ENCODE measurements around the gene RPA3.

The RPA3 gene

DNA sequence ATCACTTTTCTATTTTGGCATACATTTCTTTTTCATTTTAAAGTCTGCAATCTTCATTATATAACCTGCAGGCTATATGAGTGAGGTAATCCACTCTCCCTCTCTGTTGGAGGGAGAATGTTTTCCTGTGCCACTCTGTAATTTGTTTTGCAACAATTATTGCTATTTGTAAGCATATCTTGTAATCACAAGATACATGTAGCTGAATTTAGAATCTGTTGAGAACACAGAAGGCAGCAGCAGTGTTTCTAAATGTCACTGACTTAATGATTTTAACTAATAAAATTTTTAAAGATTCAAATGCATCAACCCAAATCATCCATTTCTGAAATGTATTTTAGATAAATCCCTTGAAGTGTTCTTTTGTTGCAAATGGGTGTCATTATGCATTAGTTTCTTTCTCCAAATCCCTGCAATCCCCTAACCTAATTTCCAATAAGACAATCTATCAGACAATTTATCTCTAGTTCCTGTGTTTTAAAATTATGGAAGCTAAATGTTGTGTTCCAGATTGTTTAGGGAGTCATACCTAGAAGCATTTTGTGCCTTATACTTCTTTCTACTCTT is 97.7 kb downstream of the RPA3 start:
- no peaks in the 10 kb centered on the region for H3K9me3 ChIP-seq (ENCODE audit: insufficient read depth, low read length)
- H3K27me3 ChIP-seq (ENCODE audit: insufficient read depth, insufficient read length), result no peaks in the 10 kb centered on the region
- no peak for DNase-seq (ENCODE audit: low read depth, low spot score)
- TF ChIP-seq ZNF274 (IDR thresholded peaks at IDR 0.05; ENCODE audit: low read depth, low read length), result no peak
- no peak for TF ChIP-seq SUZ12 (IDR thresholded peaks at IDR 0.05; ENCODE audit: extremely low read depth, insufficient read depth, insufficient read length)
- no peak for TF ChIP-seq YY1 (IDR thresholded peaks at IDR 0.05; ENCODE audit: insufficient read depth, insufficient read length)
- no peak overlapping the region for H3K9ac ChIP-seq (ENCODE audit: insufficient read length, low read depth)
- H3K4me1 ChIP-seq (ENCODE audit: insufficient read depth, insufficient read length), result no peaks in the 10 kb centered on the region
- no peaks in the 10 kb centered on the region for H3K36me3 ChIP-seq (ENCODE audit: insufficient read depth, insufficient read length, low read length)
- no peak overlapping the region for H3K4me3 ChIP-seq (ENCODE audit: insufficient read length, low read depth)

DNA sequence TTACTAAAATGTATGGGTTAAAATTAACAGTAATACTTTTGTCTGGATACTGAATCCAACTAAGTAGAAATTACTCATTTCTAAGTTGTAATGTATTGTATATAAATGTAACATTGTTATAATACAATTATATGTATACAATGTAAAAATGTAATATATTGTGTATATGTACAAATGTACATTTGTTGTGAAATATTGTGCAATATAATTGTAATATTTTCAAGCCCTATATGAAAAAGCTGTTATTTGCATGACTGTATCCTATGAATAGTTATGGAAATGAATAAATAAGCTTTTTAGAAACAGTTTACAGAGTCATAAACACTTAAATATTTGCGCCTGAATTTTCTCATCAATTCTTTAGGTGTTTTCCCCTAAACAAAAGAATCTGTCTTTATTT is 98.2 kb downstream of the RPA3 start:
- TF ChIP-seq ZNF274 (IDR thresholded peaks at IDR 0.05; ENCODE audit: low read depth, low read length), result no peak
- no peak for TF ChIP-seq YY1 (IDR thresholded peaks at IDR 0.05; ENCODE audit: insufficient read depth, insufficient read length)
- no peak for TF ChIP-seq SUZ12 (IDR thresholded peaks at IDR 0.05; ENCODE audit: extremely low read depth, insufficient read depth, insufficient read length)
- Histone ChIP-seq H3K4me1 (ENCODE audit: insufficient read depth, insufficient read length) (no peaks in the 10 kb centered on the region), H3K27me3 (ENCODE audit: insufficient read depth, insufficient read length) (no peaks in the 10 kb centered on the region), H3K4me3 (ENCODE audit: insufficient read length, low read depth) (no peak overlapping the region), H3K9me3 (ENCODE audit: insufficient read depth, low read length) (no peaks in the 10 kb centered on the region), H3K9ac (ENCODE audit: insufficient read length, low read depth) (no peak overlapping the region), H3K36me3 (ENCODE audit: insufficient read depth, insufficient read length, low read length) (no peaks in the 10 kb centered on the region)
- DNase-seq (ENCODE audit: low read depth, low spot score), result no peak

DNA sequence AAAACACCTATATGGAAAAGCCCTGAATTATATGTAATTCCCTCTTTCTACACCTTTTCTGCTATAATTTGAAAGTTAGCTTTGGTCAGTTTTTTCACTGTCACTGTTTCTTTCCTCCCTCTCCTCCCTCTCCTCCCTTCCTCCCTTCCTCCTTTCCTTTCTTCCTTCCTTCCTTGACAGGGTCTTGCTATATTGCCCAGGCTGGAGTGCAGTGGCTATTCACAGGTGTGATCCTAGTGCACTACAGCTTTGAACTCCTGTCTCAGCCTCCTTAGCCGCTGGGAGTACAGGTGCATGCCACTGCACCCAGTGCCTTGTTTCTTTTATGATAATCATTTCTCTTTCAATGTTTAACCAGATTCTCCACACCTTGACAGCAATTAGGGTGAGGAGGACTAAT is 100.0 kb downstream of the RPA3 start:
- no peaks in the 10 kb centered on the region for H3K27me3 ChIP-seq (ENCODE audit: insufficient read depth, insufficient read length)
- no peaks in the 10 kb centered on the region for H3K9me3 ChIP-seq (ENCODE audit: insufficient read depth, low read length)
- TF ChIP-seq SUZ12 (IDR thresholded peaks at IDR 0.05; ENCODE audit: extremely low read depth, insufficient read depth, insufficient read length) (no peak), ZNF274 (IDR thresholded peaks at IDR 0.05; ENCODE audit: low read depth, low read length) (no peak), YY1 (IDR thresholded peaks at IDR 0.05; ENCODE audit: insufficient read depth, insufficient read length) (no peak)
- H3K4me3 ChIP-seq (ENCODE audit: insufficient read length, low read depth), result no peak overlapping the region
- no peak overlapping the region for H3K9ac ChIP-seq (ENCODE audit: insufficient read length, low read depth)
- no peaks in the 10 kb centered on the region for H3K36me3 ChIP-seq (ENCODE audit: insufficient read depth, insufficient read length, low read length)
- no peak for DNase-seq (ENCODE audit: low read depth, low spot score)
- H3K4me1 ChIP-seq (ENCODE audit: insufficient read depth, insufficient read length), result no peaks in the 10 kb centered on the region

GRCh38 chr7:7617550-7617949 is 100.9 kb downstream of the RPA3 start:
- Histone ChIP-seq H3K4me1 (ENCODE audit: insufficient read depth, insufficient read length) (no peaks in the 10 kb centered on the region), H3K9me3 (ENCODE audit: insufficient read depth, low read length) (no peaks in the 10 kb centered on the region), H3K9ac (ENCODE audit: insufficient read length, low read depth) (no peak overlapping the region), H3K27me3 (ENCODE audit: insufficient read depth, insufficient read length) (no peaks in the 10 kb centered on the region), H3K36me3 (ENCODE audit: insufficient read depth, insufficient read length, low read length) (no peaks in the 10 kb centered on the region), H3K4me3 (ENCODE audit: insufficient read length, low read depth) (no peak overlapping the region)
- TF ChIP-seq YY1 (IDR thresholded peaks at IDR 0.05; ENCODE audit: insufficient read depth, insufficient read length) (no peak), SUZ12 (IDR thresholded peaks at IDR 0.05; ENCODE audit: extremely low read depth, insufficient read depth, insufficient read length) (no peak), ZNF274 (IDR thresholded peaks at IDR 0.05; ENCODE audit: low read depth, low read length) (no peak)
- no peak for DNase-seq (ENCODE audit: low read depth, low spot score)

DNA sequence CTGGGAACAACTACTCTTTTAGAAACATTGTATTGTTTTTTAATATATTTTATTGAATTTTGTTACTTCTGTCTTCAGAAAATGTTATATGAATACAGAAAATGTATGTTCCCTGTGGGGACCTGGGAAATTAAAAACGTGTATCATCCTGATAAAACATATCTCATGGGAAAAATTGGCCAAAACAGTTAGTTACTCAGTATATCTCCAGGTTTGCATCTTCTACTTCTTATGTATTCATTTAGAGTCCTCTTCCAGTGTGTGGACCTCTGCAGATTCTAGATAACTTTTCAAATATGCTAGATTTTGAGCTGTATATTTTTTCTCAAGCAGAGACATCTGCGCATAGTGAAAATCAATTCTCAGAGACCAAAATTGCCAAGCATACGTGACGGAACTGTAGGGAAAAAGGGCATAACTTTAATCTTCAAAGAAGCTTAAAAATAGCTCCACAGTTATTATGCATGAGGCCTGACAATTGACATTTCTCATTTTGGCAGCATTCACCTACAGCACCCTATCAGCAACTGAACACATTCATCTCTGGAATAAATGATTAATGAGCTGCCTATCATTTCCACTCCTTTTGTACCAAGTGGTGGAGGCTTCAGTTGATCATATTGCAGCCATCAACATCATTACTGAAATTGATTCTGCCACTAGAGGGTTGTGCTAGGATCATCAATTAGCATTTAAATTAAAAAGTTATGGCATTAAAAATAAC is 104.2 kb downstream of the RPA3 start:
- H3K36me3 ChIP-seq (ENCODE audit: insufficient read depth, insufficient read length, low read length), result peaks cover 3% of the 10 kb centered on the region
- no peaks in the 10 kb centered on the region for H3K4me1 ChIP-seq (ENCODE audit: insufficient read depth, insufficient read length)
- DNase-seq (ENCODE audit: low read depth, low spot score), result no peak
- no peaks in the 10 kb centered on the region for H3K9me3 ChIP-seq (ENCODE audit: insufficient read depth, low read length)
- no peak overlapping the region for H3K9ac ChIP-seq (ENCODE audit: insufficient read length, low read depth)
- no peaks in the 10 kb centered on the region for H3K27me3 ChIP-seq (ENCODE audit: insufficient read depth, insufficient read length)
- TF ChIP-seq YY1 (IDR thresholded peaks at IDR 0.05; ENCODE audit: insufficient read depth, insufficient read length) (no peak), ZNF274 (IDR thresholded peaks at IDR 0.05; ENCODE audit: low read depth, low read length) (no peak), SUZ12 (IDR thresholded peaks at IDR 0.05; ENCODE audit: extremely low read depth, insufficient read depth, insufficient read length) (no peak)
- H3K4me3 ChIP-seq (ENCODE audit: insufficient read length, low read depth), result no peak overlapping the region

- Histone ChIP-seq H3K9ac (ENCODE audit: insufficient read length, low read depth) (no peak overlapping the region), H3K36me3 (ENCODE audit: insufficient read depth, insufficient read length, low read length) (peaks cover 5% of the 10 kb centered on the region), H3K27me3 (ENCODE audit: insufficient read depth, insufficient read length) (no peaks in the 10 kb centered on the region), H3K4me1 (ENCODE audit: insufficient read depth, insufficient read length) (no peaks in the 10 kb centered on the region), H3K9me3 (ENCODE audit: insufficient read depth, low read length) (no peaks in the 10 kb centered on the region), H3K4me3 (ENCODE audit: insufficient read length, low read depth) (no peak overlapping the region)
- no peak for DNase-seq (ENCODE audit: low read depth, low spot score)
- TF ChIP-seq ZNF274 (IDR thresholded peaks at IDR 0.05; ENCODE audit: low read depth, low read length) (no peak), SUZ12 (IDR thresholded peaks at IDR 0.05; ENCODE audit: extremely low read depth, insufficient read depth, insufficient read length) (no peak), YY1 (IDR thresholded peaks at IDR 0.05; ENCODE audit: insufficient read depth, insufficient read length) (no peak)
These were observed 105.2 kb downstream of the RPA3 start for GRCh38 chr7:7613210-7613609.

DNA sequence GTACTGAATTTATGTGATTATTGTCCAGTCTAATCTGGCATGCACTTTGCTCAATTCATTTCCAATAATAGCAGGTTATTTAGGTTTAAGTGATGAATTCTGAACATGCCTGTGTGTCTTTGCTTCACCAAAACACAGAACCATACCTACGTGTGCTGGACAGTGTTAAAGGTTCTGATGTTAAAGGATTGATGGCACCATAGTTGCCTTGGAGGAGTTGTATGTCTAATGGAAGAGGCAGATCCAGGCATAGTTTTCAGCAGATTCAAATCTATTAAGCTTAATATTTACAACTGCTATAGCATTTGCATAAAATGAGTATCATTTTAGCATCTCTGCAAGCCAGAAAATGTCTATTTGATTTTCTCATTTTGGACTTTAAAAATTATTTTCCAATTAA is 105.9 kb downstream of the RPA3 start:
- Histone ChIP-seq H3K27me3 (ENCODE audit: insufficient read depth, insufficient read length) (no peaks in the 10 kb centered on the region), H3K4me1 (ENCODE audit: insufficient read depth, insufficient read length) (no peaks in the 10 kb centered on the region), H3K4me3 (ENCODE audit: insufficient read length, low read depth) (no peak overlapping the region), H3K9ac (ENCODE audit: insufficient read length, low read depth) (no peak overlapping the region), H3K9me3 (ENCODE audit: insufficient read depth, low read length) (no peaks in the 10 kb centered on the region), H3K36me3 (ENCODE audit: insufficient read depth, insufficient read length, low read length) (peaks cover 9% of the 10 kb centered on the region)
- DNase-seq (ENCODE audit: low read depth, low spot score), result no peak
- TF ChIP-seq YY1 (IDR thresholded peaks at IDR 0.05; ENCODE audit: insufficient read depth, insufficient read length) (no peak), ZNF274 (IDR thresholded peaks at IDR 0.05; ENCODE audit: low read depth, low read length) (no peak), SUZ12 (IDR thresholded peaks at IDR 0.05; ENCODE audit: extremely low read depth, insufficient read depth, insufficient read length) (no peak)
